Measurements from ENCODE around the gene TFCP2L1.

The TFCP2L1 gene

GRCh38 chr2:121247534-121247933 lies 37.5 kb downstream of the TFCP2L1 start:
- no peak overlapping the region for H3K4me3 ChIP-seq (ENCODE audit: low read depth, low read length)
- TF ChIP-seq CTCF (IDR thresholded peaks at IDR 0.05; ENCODE audit: low read depth, low read length, missing control alignments), result no peak
- DNase-seq (ENCODE audit: low read depth), result no peak

- H3K4me3 ChIP-seq (ENCODE audit: low read depth, low read length), result no peak overlapping the region
- TF ChIP-seq CTCF (IDR thresholded peaks at IDR 0.05; ENCODE audit: low read depth, low read length, missing control alignments), result no peak
- DNase-seq (ENCODE audit: low read depth), result no peak
These were observed 38.2 kb downstream of the TFCP2L1 start for GRCh38 chr2:121246704-121247255.

GRCh38 chr2:121245913-121246312 lies 39.1 kb downstream of the TFCP2L1 start:
- no peak overlapping the region for H3K4me3 ChIP-seq (ENCODE audit: low read depth, low read length)
- DNase-seq (ENCODE audit: low read depth), result no peak
- TF ChIP-seq CTCF (IDR thresholded peaks at IDR 0.05; ENCODE audit: low read depth, low read length, missing control alignments), result no peak

GRCh38 chr2:121245120-121245820 lies 39.7 kb downstream of the TFCP2L1 start:
- no peak for TF ChIP-seq CTCF (IDR thresholded peaks at IDR 0.05; ENCODE audit: low read depth, low read length, missing control alignments)
- no peak for DNase-seq (ENCODE audit: low read depth)
- no peak overlapping the region for H3K4me3 ChIP-seq (ENCODE audit: low read depth, low read length)

GRCh38 chr2:121244616-121245015 lies 40.4 kb downstream of the TFCP2L1 start:
- H3K4me3 ChIP-seq (ENCODE audit: low read depth, low read length), result no peak overlapping the region
- TF ChIP-seq CTCF (IDR thresholded peaks at IDR 0.05; ENCODE audit: low read depth, low read length, missing control alignments), result no peak
- DNase-seq (ENCODE audit: low read depth), result no peak

- H3K4me3 ChIP-seq (ENCODE audit: low read depth, low read length), result no peak overlapping the region
- no peak for TF ChIP-seq CTCF (IDR thresholded peaks at IDR 0.05; ENCODE audit: low read depth, low read length, missing control alignments)
- DNase-seq (ENCODE audit: low read depth), result no peak
These were observed 41.1 kb downstream of the TFCP2L1 start for GRCh38 chr2:121243821-121244460.
